CD4-positive, alpha-beta T cell treated with Interleukin-6 for 4 hours (primary cell): ENCODE measurements around the gene GUCY1A1.

Experiments
- DNase-seq: peaks from one replicate; pipeline ENCODE4 v3.0.0-alpha.2; 2020; ENCODE audit warnings: mixed read lengths

The GUCY1A1 gene

DNA sequence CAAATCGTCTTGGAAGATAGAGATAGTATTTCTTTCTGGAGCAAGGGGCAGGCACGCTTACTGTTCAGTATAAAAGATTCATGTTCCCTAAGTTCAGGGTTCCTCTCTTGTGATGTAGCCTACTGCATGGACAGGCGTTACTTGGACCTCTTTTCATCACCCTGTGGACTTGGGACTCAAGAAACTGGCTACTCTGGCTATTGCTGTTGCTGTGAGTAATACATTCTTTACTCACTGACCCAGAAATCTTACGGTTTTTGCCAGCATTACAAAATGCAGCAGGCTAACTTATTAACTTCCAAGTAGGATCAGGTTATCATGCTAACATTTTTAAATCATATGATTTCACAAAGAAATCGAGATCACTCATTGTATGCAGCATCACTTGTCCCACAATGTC is 79.3 kb downstream of the GUCY1A1 start:
- DNase-seq: no peak

DNA sequence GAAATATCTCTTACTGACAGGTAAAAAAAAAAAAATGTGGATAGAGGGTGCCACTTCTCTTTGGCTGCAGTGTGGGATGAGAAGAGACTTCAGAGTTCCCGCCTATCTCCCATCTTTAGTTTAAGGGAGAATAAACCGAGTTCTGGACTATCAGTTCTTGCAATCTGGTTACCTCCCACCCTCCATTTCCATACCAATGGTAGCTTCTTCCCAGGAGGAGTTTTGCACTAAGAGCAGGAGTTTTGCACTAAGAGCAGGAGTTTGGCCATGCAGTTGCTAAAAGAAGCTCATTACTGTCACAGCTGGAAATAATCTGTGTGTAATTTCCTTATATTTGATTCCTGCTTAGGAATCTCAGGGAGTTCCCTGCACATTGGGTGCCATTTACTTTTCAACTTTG is 81.4 kb downstream of the GUCY1A1 start:
- no peak for DNase-seq

DNA sequence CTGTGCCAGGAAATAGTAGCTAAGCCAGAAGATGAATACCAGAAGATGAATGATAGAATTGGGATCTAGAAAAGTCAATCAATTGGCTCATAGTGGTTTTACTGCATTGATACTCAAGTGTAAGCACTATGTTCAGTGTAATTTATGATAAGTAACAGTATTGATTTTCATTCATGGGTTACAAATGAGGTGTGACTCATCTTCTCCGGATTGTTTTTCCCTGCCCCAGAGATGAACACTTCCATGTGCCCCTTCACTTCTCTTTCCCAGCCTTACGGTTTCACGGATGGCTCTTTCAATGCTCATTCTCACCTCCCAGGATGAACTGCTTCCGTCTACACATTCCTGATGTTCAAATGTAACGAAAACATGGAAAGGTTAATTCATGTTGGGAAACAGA is 82.4 kb downstream of the GUCY1A1 start:
- no peak for DNase-seq

DNA sequence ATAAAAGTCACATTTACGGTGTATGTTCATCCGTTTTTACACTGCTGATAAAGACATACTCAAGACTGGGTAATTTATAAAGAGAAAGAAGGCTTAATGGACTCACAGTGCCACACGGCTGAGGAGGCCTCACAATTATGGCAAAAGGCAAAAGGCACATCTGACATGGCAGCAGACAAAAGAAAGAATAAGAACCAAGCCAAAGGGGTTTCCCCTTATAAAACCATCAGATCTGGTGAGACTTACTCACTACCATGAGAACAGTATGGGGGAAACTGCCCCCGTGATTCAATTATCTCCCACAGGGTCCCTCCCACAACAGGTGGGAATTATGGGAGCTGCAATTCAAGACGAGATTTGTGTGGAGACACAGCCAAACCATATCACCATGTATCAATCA is 84.9 kb downstream of the GUCY1A1 start:
- DNase-seq: no peak

DNA sequence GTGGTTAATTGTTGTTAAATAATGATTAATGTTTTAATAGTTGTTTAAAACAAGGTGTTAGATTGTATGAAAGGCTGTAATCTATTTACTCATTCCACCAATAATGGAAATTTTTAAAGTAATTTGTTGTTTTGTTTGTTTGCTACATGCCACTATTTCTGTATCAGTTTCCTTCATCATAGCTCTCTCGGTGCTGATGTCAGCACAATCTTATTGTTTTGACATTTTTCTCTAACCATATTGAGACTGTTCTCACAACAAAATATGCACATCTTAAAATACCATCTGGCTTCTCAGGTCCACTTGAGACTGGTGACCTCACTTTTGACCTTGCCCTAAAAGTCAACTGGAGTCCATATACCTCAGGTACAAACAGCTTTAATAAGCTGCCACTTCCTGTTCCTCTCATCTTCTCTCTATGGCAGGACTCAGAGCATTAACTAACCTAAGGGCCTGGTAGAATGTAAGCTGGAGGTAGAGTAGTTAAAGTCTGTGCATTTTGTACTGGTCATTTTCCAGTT is 91.2 kb downstream of the GUCY1A1 start:
- DNase-seq: no peak

DNA sequence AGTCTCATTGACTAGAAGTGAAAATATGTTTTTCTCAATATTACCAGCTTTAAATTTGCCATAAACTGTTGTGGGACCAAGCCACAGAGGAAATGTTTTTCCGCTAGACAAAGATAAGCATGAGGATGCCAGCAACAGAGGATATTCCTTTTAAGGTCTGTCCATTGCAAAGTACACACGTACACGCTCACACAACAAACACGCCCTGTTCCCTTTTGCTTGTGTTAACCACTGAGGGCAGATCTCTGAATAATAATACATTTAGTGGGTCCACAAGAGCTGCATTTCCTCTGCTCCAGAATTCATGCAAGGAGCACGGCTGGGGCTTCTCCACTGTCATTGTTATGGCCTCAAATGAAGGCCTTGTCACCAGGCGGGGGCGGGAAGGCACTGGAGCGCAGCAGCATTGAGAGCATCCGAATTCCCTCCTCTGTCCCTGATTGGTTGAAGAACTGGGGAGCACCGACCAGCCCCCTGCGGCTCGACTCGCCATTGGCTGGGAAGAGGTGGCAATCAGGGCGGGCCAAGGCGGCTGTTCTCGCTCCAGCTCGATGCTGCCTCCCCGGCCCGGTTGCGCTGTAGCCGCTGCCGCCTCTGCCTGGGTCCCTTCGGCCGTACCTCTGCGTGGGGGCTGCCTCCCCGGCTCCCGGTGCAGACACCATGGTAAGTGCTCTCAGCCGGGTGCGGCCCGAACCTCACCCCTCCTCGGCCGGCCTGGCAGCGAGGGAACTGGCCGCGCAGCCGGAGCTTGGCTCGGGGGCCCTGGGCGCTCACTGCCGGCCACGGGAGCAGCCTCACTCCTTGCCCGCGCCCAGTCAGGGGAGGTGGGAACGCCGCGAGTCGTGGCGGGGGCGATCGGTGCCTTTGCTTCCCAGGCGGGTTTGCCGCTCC is 92.1 kb downstream of the GUCY1A1 start, which contains the start of gene GUCY1B1:
TSS of gene GUCY1B1 (plus strand) at position 541 of the 891 bp plus-strand sequence. CDS start at position 661, 120 bp downstream.
- peak; percentile 53 for DNase-seq

DNA sequence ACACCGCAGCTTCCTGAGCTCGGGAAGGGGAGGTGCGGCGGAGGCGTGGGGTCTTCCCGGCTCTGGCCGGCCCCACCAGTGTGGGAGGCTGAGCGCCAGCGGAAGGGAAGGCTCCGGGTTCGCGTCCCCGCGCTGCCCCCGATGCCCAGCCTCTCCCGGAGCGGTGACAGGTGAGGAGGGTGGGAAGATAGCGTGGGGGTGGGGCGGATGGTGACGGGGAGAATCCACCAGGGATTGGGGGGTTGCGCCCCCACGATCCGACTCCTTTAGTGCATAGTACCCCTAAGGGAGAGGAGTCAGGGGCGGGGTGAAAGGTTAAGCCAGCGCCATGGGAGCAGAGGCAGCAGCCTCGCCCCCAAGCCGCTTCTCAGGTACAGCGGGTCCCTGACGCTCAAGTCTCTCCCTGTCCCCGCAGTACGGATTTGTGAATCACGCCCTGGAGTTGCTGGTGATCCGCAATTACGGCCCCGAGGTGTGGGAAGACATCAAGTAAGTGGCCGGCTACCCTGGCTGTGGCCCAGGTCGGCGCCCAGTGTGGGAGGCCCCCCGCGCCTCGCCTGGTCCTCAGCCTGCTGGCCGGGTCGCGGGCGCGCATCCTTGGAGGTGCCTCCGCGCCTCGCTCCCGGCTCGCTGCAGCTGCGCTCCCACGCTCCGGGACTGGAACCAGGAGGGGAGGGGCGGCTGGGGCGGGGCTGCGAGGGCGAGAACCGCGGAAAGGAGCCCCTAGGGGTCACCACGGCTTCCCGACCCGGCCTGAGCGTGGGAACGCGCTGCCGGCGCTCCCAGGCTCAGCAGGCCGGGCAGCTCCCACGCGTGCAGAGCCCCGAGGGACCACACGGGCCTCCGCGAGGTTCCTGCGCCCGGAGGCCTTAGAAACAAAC is 93.0 kb downstream of the GUCY1A1 start:
- DNase-seq: peak; percentile 1

DNA sequence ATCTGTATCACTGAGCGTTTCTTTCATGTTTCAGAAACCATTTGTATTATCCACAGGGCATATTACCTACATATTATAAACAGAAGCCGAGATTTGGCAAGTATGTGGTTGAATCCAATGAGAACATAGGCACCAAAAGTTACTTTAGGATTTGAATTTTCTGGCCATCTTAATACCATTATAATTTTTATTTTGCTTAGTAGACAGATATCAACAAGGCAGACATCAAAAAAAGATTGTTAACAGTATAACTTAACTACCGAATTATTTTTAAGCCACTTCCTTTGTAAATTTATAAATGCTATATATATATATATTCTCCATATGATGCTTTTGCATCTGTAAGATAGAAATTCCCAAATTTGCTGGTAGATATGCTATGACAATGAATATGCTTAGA is 94.4 kb downstream of the GUCY1A1 start:
- no peak for DNase-seq

DNA sequence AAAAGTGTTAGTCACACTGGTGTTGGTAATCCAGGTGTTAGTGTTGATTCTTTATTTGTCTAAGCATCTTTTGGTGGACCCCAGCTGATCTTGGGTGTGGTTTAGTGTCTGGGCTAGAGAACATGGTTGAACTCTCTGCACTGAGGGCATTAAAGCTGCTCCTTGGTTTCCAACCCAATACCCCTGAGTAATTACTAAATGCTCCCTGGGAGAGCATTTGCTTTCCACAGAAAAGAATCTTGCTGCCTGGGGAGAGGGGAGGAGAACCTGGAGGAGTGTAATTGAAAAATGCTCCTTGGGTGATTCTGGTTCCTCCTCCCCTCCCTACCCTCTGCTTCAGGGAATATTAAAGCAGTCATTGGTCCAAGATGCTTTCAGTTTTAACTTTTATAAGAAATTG is 95.3 kb downstream of the GUCY1A1 start:
- DNase-seq: no peak

DNA sequence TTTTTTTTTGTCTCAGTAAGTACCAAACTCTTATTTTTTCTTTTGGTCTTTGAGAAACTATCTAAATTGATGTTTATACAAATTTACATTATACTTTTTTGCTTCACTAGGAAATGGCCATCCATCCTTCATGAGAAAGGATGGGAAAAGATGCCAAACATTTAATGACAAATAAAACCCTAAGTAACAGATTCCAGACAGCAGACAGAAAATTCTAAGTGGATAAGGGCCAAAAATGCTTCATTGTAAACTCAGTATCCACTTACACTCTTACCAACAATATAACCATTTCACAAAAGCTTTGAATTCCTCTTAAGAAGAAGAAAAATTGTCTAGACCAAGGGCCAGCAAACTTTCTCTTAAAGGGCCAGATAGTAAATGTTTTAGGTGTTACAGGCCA is 95.7 kb downstream of the GUCY1A1 start:
- no peak for DNase-seq

DNA sequence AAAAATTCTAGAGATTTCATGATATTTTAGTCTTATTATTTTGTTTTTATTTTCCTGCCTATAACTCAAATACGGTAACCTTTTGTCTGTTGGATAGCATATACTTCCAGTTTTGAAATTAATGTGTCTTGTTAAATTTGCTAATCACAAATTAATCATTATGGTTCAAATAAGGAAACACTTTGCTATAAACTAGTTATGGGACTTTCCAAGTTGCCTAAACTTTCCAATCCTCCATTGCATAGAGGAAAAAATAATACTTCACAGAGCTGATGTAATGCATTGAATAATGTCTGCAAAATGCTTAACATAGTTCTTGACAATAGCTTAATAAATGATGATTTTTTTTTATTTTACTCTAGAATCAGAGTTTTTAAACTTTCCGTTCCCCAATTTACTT is 96.9 kb downstream of the GUCY1A1 start:
- DNase-seq: no peak

DNA sequence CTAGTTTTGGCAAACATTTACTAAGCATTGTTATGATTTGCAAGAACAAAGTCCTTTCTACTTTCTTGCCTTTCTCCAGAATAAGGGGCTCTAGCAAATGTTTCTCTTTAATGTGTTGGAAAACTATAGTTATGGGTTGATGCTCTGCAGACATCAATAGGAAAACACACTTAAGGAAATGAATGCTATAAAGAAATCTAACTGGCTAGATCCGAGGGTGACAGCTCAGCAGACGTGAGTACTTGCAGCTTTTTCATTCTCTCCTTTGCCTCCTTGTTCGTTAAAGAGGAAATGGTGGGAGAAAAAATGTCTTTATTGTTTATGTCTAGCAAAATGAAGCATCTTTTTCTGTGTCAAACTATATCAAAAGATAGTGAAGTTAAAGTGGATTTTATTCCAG is 98.5 kb downstream of the GUCY1A1 start:
- no peak for DNase-seq

DNA sequence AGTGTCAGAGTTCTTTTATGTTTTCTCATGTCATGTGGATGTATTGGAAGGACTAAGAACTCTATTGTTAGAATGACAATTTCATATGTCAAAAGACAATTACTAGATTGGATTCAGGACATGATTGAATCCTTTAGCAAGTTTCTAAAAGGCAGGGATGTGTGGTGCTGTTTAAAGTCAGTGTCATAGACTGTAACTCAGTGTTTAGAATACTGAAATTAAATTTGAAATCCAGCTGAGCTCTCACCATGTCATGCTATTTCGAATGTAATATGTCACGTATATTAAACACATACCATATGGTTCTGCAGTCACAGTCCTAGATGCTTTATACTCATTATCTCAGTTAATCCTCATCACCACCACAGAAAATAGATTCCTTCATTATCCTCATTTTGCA is 100.0 kb downstream of the GUCY1A1 start:
- no peak for DNase-seq

DNA sequence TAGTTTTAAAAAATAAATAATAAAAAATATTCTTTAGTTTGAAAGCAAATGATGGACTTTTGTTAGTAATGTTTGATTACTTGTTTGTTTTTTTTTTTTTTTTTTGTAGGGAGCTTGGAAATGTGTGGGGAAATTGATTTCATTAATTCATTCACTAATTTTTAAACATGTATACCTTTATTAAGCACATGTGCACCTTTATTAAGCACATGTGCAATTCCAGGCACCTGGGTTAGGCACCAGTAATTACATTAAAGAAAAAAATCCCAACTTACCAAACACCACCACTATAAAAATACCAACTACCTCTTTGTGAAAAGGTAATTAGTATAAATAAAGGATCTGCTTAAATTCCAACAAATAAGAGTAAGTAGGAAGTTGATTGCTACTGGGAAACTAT is 101.7 kb downstream of the GUCY1A1 start:
- no peak for DNase-seq

DNA sequence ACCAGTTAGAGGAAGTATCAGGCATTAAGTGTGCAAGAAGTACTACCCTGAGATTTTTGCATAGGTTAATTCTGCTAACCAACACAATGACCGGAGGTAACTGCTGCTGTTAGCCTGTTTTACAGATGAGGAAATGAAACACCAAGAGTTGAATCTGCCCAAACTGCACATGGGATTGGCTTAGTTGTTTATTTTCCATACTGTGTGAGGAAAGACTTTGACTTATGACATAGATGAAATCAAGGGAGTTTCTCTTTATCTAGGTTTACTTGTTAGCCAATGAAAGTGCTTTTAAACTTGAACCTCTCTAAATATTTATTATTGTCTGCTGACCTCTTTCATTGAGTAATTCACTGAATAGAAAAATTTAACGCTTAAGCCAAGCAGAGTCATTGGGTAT is 102.4 kb downstream of the GUCY1A1 start:
- no peak for DNase-seq

DNA sequence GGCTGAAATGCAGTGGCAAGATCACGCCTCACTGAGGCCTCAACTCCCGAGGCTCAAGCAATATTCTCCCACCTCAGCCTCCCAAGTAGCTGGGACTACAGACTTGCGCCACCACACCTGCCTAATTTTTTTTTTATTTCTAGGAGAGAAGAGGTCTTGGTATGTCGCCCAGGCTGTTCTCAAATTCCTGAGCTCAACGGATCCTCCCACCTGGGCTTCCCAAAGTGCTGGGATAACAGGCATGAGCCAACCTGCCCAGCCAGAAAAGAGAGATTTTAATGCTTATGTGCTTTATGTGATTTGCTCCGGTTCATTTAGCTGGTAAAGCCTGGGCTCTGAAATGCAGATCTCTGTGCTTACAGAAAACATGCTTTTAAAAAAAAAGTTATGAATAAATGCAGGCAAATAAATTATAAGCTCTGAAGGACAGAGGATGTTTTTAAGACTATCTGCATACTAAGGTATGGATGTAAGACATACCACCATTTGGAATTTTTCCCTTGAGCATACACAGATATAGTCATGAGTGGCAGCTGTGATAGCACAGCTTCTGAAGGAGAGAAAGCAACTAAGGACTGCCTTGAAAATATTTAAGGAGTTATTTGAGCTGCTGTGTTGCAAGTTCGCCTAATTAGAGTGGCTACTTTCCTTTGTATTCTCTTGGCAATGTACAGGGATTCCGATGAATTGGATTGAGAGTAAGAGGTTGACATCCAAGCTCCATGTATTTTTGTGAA is 106.0 kb downstream of the GUCY1A1 start:
- no peak for DNase-seq

DNA sequence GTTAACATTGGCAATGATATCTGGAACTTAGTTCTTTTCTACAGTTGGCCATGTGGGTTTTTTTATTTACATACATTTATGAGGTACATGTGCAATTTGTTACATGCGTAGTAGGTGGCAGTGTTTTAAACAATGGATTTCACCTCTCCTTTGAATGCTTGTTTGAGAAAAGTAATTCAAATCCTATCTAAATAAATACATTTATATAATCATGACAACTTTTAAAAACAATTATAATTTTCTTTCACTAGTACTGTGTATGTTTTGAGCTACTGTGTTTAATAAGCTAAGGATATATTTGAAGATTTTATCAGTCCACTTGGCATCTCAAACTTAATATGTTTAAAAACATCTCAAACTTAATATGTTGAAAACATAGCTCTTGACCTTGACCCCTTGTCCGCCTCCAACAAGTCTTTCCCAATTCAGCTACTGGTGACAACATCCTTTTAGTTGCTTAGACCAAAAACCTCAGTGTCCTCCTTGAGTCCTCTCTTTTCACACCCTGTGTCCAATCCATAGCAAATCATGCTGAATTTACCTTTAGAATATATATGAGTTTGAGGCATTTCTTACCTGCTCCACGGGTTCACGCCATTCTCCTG is 106.7 kb downstream of the GUCY1A1 start:
- DNase-seq: no peak

DNA sequence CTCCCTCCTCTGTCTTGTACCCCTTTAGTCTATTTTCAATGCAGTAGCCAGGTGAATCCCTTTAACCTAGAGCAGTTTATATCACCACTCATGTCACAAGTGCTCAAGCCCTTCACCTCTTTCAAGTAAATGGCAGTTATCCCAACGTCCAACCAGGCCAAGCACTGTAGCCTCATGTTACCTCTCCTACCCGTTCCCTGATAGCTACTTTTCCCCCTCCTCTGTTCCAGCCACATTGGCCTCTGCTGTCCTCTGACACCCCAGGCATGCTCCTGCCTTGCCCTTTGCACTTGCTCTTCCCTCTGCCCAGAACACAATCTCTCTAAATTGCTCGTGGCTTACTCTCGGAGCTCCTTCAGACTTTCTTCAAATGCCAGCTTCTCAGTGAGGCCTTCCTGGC is 107.4 kb downstream of the GUCY1A1 start:
- DNase-seq: no peak

DNA sequence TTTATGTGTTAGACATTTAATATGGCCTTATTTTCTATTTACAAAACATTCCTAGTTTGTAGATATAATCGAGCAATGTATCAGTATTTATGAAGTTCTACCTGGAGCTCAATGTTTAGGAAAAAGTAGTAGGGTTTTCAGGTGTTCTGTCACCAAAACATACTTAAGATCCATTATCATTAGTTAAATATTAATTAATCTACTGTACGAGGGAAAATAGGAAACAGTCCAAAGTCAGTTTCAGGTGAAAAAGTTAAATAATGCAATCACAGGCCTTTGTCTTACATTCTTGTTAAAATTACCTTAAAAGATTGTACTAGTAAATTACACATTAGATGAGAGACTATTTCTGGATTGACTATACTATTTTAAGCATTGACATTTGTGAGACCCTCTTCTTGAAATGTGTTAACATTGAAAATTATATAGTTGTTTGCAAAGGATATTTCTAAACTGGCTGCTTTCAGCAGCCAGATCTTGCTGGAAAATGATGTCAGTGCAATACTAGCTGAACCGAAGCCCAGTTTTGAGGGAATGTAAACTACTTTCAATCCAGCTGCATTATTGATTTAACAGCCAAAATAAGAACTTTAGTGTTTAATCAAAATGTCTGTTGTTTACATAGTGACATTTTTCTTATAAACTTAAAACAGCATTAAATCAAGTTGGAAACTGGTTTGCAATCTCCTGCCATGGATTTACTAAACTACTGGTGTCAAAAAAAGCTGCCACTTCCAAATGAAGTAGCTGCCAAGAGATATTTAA is 111.5 kb downstream of the GUCY1A1 start:
- DNase-seq: no peak

DNA sequence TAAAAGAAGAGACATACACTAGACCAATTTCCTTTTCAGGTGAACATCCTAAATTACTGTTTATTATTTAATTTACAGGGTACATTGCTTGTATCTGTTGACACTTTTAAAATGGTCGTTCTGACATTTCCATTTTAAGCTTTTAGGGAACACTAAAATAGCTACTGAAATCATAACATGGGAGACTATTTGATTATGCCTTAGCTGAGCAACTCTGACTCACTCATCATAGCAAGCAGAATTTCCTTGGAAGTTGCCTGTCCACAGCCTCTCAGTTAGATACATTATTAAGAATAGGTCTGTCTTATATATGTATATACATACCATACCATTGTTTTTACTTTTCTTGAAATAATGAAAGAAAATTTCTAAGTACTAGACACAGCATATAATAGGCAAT is 114.1 kb downstream of the GUCY1A1 start:
- no peak for DNase-seq

DNA sequence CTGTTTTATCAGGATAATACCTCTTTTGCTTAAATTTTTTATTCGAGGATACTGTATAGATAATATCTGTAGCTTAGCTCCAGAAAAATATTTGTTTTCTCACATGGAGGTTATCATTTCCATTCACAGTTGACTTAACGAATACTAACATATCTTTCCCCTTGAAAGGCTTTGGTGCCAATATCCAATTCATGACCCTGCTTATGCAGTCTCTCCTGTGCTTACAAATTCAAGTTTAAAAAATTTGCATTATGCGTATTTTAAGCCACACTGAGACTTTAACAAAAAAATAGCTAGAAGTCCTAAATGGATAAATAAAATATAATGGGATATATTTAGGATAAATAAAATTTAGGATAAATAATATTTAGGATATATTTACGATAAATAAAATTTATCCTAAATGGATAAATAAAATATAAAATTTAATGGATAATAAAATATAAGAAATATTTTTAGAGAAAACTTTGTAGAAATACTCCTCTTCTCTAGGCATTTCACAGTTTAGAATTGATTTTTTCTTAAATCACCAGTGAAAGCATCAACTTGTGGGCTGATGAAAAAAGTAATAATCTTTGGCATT is 114.7 kb downstream of the GUCY1A1 start:
- DNase-seq: no peak
